Hematopoietic multipotent progenitor cell treated with erythropoietin and hydrocortisone succinate and interleukin-3 and kit ligand, for 17 days (in vitro differentiated cells): ENCODE results near the gene LRP1.

Source experiments
- DNase-seq: peaks from one replicate; pipeline ENCODE4 v3.0.0-alpha.2; 2015; ENCODE audit warnings: low spot score

The LRP1 gene

DNA sequence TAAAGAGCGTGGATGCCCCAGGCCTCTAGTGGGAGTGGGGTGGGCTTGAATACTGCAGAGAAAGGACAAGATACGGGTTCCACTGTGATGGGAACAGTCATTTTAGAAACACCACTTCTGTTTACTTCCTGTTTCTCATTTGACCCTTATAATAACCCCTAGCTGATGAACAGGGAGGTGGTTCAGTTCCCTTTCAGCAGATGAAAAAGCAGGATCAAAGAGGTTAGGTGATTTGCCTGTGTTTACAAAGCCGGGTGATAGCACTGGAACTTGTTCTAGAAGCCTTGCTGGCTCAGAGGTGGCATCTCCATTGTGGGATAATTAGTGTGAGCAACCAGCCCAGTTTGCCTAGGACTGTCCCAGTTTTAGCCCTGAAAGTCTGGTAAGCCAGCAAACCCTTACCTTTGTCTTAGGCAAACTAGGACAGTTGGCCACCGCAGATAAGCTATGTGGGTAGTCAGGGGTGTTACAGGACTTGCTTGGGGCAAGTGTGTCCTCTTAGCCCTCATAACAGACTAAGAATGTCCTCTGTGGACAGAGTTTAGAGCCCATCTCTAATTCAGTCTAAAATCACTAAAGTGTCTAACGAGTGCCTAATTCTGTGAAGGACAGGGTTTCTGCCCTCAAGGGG is 26.6 kb downstream of the LRP1 start:
- no peak for DNase-seq

GRCh38 chr12:57156701-57157403 is 28.6 kb downstream of the LRP1 start:
- no peak for DNase-seq

DNA sequence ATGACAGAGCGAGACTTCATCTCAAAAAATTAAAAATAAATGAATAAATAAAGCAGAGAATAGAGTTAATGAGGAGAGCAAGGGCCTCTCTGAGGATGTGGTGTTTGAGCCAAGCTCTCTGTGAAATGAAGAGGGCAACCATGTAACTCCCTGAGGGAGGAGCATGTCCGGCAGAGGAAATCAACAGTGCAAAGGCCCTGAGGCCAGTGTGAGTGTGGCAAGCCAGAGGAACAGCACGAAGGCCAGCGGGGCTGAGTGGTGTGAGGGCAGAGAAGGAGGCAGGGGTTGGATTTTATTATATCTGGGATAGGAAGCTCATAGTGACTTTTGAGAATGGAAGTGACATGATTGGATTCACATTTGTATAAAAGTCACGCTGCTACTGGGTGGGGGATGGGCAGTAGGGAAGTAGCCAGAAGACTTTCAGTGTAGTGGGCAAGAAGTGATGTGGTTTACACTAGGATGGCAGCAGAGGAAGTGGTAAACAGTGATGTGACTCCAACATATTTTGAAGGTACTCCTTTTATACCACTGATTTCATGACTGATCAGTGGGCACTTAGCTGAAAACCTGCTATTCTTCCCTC is 29.4 kb downstream of the LRP1 start:
- no peak for DNase-seq

DNA sequence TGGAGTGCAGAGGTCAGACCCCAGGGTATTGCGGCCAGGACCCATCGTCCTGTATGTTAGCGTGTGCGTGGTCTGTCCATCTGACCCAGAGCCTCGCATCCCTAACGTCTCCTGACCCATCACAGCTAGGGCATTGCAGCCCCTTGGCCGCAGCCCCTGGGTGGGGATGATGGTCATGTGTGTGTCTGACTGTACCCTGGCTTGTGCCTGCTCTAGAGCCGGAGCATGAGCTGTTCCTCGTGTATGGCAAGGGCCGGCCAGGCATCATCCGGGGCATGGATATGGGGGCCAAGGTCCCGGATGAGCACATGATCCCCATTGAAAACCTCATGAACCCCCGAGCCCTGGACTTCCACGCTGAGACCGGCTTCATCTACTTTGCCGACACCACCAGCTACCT is 29.9 kb downstream of the LRP1 start:
- no peak for DNase-seq

DNA sequence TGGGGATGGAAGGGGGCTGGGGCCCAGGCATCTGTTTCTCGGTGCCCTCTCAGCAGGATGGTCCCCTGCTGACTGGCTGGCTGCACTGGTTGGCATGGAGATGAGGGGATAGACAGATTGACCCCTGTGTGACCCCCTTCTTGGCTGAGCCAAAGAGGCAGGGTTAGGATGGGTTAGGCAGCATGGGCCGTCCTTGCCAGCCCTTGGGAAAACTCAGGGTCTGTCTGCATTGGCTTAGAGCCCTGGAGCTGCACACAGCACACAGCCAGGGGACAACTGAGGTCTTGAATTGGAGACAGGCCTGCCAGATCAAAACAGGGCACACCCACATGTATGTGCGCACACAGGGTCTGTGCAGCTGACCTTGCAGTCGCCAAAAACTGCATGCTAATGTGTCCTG is 30.4 kb downstream of the LRP1 start:
- no peak for DNase-seq

GRCh38 chr12:57159311-57159710 is 31.0 kb downstream of the LRP1 start:
- no peak for DNase-seq

DNA sequence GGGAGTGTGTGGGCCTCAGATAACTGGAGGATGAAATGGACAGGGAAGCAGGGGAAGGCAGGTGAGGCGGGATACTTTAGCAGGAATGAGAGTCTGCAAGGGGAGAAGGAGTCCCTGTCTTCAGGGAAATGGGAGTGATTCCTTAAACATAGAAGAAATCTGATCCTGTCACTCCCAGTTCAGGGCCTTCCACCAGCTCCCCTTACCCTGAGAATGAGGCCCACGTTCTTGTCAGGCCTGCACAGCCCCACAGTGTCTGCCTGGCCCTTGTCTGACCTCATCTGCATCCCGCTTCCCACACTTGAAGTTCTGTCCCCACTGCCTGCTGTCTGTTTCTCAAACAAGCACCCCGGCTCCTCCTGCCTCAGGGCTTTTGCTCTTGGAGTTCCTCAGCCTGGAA is 31.8 kb downstream of the LRP1 start:
- DNase-seq = no peak

- no peak for DNase-seq
These were observed 32.5 kb downstream of the LRP1 start for GRCh38 chr12:57160741-57161140.

DNA sequence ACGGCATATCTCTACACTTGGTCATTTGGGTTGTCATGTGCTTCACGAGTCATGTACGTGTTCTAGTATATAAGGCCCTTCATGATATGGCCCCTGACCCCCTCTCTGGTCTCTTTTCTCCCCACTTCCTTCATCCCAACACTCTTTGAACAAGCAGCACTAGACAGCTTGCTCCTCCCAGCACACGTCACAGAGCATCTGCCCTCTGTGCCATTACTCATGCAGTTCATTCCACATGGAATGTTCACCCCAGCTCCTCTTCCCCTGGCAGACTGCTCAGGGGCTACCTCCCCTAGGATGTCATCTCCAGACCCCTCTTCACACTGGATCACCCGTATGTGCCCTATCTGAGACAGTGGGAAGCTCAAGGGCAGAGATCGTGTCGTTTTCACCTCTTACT is 33.2 kb downstream of the LRP1 start:
- DNase-seq = no peak

- DNase-seq = no peak
These were observed 34.4 kb downstream of the LRP1 start for GRCh38 chr12:57162553-57163125.

- no peak for DNase-seq
These were observed 36.2 kb downstream of the LRP1 start for GRCh38 chr12:57164454-57164853.

DNA sequence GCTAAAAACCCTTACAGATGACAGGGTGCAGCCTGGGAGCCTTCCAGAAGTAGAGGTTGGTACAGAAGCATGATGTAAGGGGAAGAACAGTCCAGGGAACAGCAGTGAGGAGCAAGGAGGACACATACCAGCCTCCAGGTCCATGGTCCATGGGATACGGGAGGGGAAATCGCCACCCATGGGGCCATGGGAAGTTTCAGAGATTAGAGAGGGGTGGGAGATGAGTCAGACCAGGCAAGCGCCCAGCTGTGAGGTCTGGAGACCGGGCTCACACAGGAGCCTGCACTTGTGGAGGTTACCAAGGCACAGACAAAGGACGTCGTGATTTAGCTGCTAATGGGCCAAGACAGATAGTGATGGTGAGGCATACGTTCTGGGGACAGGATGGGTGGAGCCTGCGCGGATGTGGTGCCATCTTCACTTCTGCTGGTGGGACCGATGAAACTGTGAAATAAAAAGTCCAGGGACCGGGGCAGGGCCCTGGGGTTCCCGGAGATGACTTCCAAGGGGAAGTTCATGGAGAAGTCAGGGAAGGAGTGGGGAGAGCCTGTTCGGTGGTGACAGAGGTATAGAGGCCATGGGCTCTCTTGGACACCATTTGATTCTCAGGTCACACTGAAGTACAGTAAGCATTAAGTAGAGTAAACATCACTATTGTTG is 36.8 kb downstream of the LRP1 start:
- no peak for DNase-seq

DNA sequence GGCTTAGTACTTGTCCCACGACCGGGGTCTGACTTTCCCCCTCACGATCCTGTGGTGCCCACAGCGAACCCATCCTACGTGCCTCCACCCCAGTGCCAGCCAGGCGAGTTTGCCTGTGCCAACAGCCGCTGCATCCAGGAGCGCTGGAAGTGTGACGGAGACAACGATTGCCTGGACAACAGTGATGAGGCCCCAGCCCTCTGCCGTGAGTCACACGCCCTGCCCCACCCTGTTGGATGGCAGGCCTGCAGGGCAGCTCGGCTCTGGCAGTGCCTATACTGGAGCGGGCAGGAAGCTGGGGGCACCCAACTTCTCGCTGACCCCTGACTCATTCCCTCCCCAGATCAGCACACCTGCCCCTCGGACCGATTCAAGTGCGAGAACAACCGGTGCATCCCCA is 37.5 kb downstream of the LRP1 start:
- no peak for DNase-seq

DNA sequence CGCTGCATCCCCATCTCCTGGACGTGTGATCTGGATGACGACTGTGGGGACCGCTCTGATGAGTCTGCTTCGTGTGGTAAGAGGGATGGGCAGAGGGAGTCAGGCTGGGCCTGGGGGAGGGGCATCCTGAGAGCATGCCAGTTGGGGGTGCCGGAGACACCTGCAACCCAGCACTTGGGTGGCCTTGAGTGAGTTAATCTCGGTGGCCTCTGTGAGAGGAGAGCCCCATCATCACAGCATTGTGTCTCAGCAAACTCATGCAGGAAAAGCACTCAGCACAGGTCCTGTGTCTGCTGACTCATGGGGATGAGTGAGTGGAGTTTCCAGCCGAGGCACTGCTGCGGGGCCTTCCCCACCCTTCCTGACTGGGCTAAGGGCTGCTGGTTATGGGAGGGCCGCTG is 38.7 kb downstream of the LRP1 start:
- peak; percentile 40 for DNase-seq

- no peak for DNase-seq
These were observed 39.8 kb downstream of the LRP1 start for GRCh38 chr12:57168058-57168457.

- DNase-seq = no peak
These were observed 40.9 kb downstream of the LRP1 start for GRCh38 chr12:57169046-57169795.

- no peak for DNase-seq
These were observed 41.7 kb downstream of the LRP1 start for GRCh38 chr12:57169969-57170368.

DNA sequence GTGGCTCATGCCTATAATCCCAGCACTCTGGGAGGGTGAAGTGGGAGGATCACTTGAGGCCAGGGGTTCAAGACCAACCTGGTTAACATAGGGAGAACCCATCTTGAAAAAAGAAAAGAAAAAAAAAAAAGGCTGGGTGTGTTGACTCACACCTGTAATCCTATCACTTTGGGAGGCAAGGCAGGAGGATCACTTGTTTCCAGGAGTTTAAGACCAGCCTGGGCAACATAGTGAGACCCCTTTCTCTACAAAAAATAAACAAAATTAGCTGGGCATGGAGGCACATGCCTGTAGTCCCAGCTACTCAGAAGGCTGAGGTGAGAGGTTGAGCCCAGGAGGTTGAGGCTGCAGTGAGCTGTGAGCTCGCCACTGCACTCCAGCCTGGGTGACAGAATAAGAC is 42.1 kb downstream of the LRP1 start:
- DNase-seq = no peak

DNA sequence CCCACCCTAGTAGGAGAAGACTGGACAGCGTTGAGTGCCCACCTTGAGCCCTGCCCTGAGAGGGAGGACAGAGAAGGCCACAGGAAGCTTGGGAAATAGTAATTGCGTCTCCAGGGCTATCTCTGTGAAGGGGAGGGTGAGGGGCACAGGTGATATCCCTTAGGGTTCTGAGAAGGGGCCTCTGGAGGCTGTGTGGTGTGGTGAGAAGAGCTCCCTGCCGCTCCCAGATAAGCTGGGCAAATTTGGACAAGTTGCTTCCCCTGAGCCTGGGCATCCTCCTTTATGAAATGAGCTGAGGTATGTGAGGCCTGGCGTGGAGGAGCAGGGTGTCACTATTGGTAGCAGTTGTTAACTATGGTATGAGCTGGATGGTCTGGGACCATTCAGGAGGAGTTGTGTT is 42.6 kb downstream of the LRP1 start:
- no peak for DNase-seq

DNA sequence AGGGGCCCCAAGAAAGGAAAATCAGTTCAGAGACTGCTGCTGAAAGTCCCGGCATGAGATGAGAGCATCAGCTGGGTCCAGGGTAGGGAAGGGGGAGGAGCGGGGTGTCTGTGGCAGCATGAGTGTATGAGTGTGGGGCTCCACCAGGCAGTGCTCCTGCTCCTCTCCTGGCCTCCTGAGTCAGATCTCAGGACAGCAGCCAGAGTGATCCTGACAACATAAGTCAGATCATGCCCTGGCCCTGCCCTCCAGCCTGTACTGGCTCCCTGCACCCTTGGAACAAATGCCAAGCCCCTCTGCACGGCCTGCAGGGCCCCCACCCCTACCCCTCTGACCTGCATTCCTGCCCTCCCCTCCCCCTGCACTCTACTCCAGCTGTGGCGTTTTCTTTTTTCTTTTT is 43.4 kb downstream of the LRP1 start:
- DNase-seq = no peak

- peak; percentile 45 for DNase-seq
These were observed 44.8 kb downstream of the LRP1 start for GRCh38 chr12:57173089-57173488.

GRCh38 chr12:57173683-57174082 is 45.4 kb downstream of the LRP1 start:
- no peak for DNase-seq
